RWPE1 (cell line): Measurements from ENCODE around the gene TPRX1.

ENCODE experiments used
- CTCF ChIA-PET: fragments of 350-600 bp; sonication (Branson Sonifier 250); formaldehyde crosslinking; extraction: SDS; loops from one replicate; lab custom pipeline; 2021; lab: Yijun Ruan, JAX
- POLR2A ChIA-PET: fragments of 400-600 bp; formaldehyde crosslinking; extraction: SDS; loops from one replicate; lab custom pipeline; 2020; ENCODE audit warnings: antibody characterized with exemption; ENCODE audit not compliant: low non-redundant PET; lab: Yijun Ruan, JAX
- DNase-seq: peaks from one replicate; pipeline ENCODE4 v3.0.0; 2012; ENCODE audit warnings: low spot score
- H3K27ac ChIP-seq: fragments of 450-650 bp; 2 replicates; pipeline ENCODE4 v1.5.1; 2017
- TF ChIP-seq, protein P1 (sequence below): fragments of 450-650 bp; conservative IDR thresholded peaks from 2 replicates; pipeline ENCODE4 v1.5.1; 2017; ENCODE audit warnings: low read depth, mild to moderate bottlenecking

Gene TPRX1

DNA sequence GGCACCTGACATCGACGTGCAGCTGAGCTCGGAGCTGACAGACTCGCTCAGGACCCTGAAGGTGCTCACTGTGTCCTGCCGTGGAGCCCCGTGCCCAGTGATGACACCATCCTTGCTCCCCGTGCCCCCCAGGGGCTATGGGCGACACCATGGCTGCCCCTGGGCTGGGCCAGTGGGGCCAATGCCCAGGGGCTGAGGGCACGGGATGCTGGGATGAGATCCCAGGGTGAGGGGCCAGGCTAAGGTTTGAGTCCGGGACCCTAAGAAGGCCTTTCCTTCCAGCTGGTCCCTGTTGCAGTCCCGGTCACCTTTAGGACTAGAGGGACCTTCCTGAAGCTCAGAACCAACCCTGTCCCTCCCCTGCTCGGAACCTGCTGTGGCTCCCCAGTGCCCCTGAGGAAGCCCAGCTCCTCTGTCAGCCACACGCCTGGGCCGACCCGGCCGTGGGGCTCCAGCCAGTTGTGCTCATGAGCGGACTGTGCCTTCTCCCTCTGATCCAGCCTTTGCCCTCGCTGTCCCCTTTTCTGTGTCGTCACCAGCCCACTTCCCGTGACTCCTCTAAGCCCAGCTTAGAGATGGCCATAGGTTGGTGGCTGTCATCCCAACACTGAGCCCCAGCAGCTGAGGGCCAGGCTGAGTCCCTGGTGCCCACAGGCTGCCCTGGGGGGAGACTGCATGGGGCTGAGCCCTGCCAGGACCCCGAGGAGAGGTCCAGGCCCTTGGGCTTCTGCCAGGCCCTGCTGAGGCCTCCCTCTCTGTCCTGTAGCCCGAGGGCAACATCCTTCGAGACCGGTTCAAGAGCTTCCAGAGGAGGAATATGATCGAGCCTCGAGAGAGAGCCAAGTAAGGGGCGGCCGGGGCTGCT lies 48.4 kb downstream of the TPRX1 start:
- CTCF ChIA-PET: interaction anchor here (0.7 to 1.0 kb wide), 2 partner anchors 8 to 43 kb away, joined by 3 read pairs; partner anchors contain the start of gene EHD2
- no peak overlapping the region for H3K27ac ChIP-seq
- TF ChIP-seq, protein P1, sequence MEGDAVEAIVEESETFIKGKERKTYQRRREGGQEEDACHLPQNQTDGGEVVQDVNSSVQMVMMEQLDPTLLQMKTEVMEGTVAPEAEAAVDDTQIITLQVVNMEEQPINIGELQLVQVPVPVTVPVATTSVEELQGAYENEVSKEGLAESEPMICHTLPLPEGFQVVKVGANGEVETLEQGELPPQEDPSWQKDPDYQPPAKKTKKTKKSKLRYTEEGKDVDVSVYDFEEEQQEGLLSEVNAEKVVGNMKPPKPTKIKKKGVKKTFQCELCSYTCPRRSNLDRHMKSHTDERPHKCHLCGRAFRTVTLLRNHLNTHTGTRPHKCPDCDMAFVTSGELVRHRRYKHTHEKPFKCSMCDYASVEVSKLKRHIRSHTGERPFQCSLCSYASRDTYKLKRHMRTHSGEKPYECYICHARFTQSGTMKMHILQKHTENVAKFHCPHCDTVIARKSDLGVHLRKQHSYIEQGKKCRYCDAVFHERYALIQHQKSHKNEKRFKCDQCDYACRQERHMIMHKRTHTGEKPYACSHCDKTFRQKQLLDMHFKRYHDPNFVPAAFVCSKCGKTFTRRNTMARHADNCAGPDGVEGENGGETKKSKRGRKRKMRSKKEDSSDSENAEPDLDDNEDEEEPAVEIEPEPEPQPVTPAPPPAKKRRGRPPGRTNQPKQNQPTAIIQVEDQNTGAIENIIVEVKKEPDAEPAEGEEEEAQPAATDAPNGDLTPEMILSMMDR: no peak
- DNase-seq: no peak
- POLR2A ChIA-PET: interaction anchor here (0.5 to 0.6 kb wide), 2 partner anchors 8 to 46 kb away, joined by 3 to 6 read pairs; no protein-coding TSS in a partner anchor

DNA sequence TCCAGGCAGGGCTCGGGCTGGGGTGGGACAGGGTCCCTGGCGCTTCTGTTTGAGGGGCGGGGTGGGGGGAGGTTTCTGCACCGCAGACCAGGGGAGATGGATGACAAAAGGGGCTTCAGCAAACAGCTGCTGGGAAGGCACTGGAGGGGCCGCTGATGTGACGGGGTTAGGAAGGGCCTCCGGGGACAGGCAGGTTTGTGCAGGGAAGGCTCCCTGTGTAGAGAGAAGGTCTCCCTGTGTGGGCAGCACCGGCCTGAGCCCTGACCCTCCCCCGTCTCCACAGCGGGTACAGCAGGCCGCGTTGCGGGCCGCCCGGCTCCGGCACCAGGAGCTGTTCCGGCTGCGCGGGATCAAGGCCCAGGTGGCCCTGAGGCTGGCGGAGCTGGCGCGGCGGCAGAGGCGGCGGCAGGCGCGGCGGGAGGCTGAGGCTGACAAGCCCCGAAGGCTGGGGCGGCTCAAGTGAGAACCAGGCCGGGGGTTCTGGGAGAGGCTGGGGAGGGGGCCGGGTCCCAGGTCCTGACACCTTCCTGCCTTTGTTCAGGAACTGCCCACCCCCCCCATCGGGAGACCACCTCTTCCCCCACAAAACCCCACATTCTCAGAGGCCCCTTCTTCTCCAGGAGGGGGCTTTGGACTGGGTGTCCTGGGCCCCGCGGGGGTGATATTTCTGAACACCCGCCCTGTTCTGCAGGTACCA lies 49.1 kb downstream of the TPRX1 start:
- TF ChIP-seq, protein P1: no peak
- POLR2A ChIA-PET: interaction anchor here (0.7 kb wide), 1 partner anchor 42 kb away, joined by 6 read pairs; no protein-coding TSS in a partner anchor
- CTCF ChIA-PET: interaction anchor here (0.6 to 1.0 kb wide), 3 partner anchors 9 to 42 kb away, joined by 3 read pairs; no protein-coding TSS in a partner anchor
- DNase-seq: no peak
- no peak overlapping the region for H3K27ac ChIP-seq

DNA sequence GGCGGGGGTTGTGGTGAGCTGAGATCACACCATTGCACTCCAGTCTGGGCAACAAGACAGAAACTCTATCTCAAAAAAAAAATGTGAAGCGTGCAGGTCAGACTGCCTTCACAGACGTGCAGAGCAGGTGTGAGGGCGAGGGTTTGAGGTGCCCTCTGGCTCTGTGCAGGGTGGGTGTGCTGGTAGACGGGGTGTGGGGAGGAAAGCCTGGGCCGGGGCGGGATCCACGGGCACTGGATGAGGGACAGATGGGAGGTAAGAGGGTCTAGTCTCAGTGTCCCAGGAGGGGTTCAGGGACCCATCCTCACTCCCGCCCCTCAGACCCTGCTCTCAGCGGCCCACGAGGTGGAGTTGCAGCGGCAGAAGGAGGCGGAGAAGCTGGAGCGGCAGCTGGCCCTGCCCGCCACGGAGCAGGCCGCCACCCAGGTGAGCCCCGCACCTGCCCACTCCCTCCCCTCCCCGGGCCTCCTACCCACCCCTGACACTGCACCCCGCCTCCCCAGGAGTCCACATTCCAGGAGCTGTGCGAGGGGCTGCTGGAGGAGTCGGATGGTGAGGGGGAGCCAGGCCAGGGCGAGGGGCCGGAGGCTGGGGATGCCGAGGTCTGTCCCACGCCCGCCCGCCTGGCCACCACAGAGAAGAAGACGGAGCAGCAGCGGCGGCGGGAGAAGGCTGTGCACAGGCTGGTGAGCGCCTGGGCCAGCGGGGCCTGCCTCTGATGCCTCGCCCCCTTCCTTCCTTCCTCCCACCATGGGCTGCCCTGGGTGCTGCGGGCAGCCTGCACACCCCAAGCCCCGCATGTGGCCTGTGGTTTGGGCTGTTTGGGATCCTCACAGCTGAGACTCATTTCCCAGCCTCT lies 49.9 kb downstream of the TPRX1 start:
- ChIA-PET CTCF (interaction anchor here (0.6 to 1.0 kb wide), 2 partner anchors 8 to 42 kb away, joined by 3 read pairs; no protein-coding TSS in a partner anchor), POLR2A (interaction anchor here (0.7 kb wide), 1 partner anchor 41 kb away, joined by 6 read pairs; no protein-coding TSS in a partner anchor)
- DNase-seq: no peak
- TF ChIP-seq, protein P1: no peak
- H3K27ac ChIP-seq: no peak overlapping the region

DNA sequence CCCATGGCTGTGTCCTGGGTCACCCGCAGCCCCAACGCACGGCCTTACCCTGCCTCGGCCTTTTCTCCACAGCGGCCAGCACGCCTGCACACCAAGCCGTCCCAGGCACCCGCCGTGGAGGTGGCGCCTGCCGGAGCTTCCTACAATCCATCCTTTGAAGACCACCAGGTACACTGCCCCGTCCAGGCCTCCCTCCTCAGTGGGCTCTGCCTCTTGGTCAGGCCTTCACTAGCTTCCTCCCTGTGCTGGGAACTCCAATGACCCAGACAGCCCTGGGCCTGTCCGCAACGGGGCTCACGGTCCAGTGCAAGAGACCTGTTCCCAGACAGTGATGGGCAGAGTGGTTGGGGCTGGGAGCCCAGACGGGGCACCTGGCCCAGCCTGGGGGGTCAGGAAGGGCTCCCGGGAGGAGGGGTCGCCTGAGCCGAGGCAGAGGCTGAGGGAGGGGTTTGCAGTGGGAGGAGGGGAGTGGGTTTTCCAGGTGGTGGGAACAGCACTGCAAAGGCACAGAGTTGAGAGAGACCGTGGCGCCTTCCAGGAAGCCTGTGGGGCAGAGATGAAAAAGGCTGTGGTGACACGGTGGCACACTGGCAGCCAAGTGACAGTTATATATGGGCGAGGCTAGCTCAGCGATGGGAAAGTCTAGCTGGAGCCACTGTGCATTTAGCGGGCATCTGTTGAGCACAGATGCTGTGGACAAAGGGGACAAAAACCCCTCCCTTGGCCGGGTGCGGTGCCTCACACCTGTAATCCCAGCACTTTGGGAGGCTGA lies 51.7 kb downstream of the TPRX1 start:
- H3K27ac ChIP-seq: peak overlapping the region; percentile 12; the same call in 1 of the 2 replicates
- DNase-seq: no peak
- ChIA-PET CTCF (interaction anchor here (0.7 kb wide), 1 partner anchor 40 kb away, joined by 10 read pairs; no protein-coding TSS in a partner anchor), POLR2A (no interaction called here)
- TF ChIP-seq, protein P1: no peak
